CD4-positive, alpha-beta T cell (primary cell): Measurements from ENCODE around the gene SORL1. TPM values are rescaled to one million over a fixed set of nuclear protein-coding genes. Genes with fewer than 3 reads are reported as not detected.

Experiments
- ATAC-seq: fragments of 200-7000 bp; cut with Tn5 transposase; one replicate; pipeline ENCODE4 v1.10.0; 2022; ENCODE audit warnings: mild to moderate bottlenecking; ENCODE audit not compliant: poor library complexity
- CTCF ChIA-PET: fragments of 350-600 bp; sonication (Branson Sonifier 250); formaldehyde crosslinking; loops from one replicate; lab custom pipeline; 2021; ENCODE audit warnings: antibody characterized with exemption, inconsistent platforms; lab: Charles Lee
- POLR2A ChIA-PET: fragments of 350-600 bp; sonication (Branson Sonifier 250); formaldehyde crosslinking; loops from one replicate; lab custom pipeline; 2021; ENCODE audit warnings: antibody characterized with exemption, inconsistent platforms; lab: Charles Lee
- DNase-seq, 14 experiments: peaks; one replicate each; pipeline ENCODE4 v3.0.0-alpha.2; 2013 to 2020; ENCODE audit warnings: mixed read lengths in 2 of 14
- H3K27ac ChIP-seq, 2 donors: one replicate each; pipeline versions ENCODE4 v1.5.1 to v1.7.0; 2013; ENCODE audit warnings: low read length in 2 of 2, low read depth in 1 of 2, mild to moderate bottlenecking in 1 of 2
- H3K27me3 ChIP-seq, 2 experiments: 1 replicate in 1 of 2; 2 replicates in 1 of 2; pipeline versions ENCODE4 v1.6.1 to v1.7.0; 2013; ENCODE audit warnings: low read length in 2 of 2, control low read depth in 1 of 2, mild to moderate bottlenecking in 1 of 2, moderate library complexity in 1 of 2; ENCODE audit not compliant: insufficient read depth in 2 of 2, control insufficient read depth in 1 of 2
- H3K36me3 ChIP-seq: one replicate; pipeline ENCODE4 v1.6.1; 2013; ENCODE audit warnings: low read length, control low read depth; ENCODE audit not compliant: insufficient read depth
- H3K4me1 ChIP-seq: one replicate; pipeline ENCODE4 v1.6.1; 2013; ENCODE audit warnings: low read length, control low read depth; ENCODE audit not compliant: insufficient read depth
- H3K4me3 ChIP-seq: one replicate; pipeline ENCODE4 v1.5.1; 2013; ENCODE audit warnings: mild to moderate bottlenecking, low read length, moderate library complexity
- H3K9me3 ChIP-seq, 2 experiments: 1 replicate in 1 of 2; 2 replicates in 1 of 2; pipeline versions ENCODE4 v1.6.1 to v1.7.0; 2013; ENCODE audit warnings: low read length in 2 of 2, mild to moderate bottlenecking in 2 of 2, control low read depth in 1 of 2, moderate library complexity in 1 of 2; ENCODE audit not compliant: control insufficient read depth in 1 of 2, insufficient read depth in 1 of 2
- H3K27ac Mint-ChIP-seq: one replicate; pipeline ENCODE4 v1.8.0; 2020; ENCODE audit warnings: mixed read lengths
- H3K27me3 Mint-ChIP-seq: one replicate; pipeline ENCODE4 v1.8.0; 2021; ENCODE audit warnings: mixed read lengths
- H3K36me3 Mint-ChIP-seq: one replicate; pipeline ENCODE4 v1.8.0; 2021; ENCODE audit warnings: low read depth, mixed read lengths
- H3K4me1 Mint-ChIP-seq: one replicate; pipeline ENCODE4 v1.8.0; 2021; ENCODE audit warnings: low read depth, mixed read lengths
- H3K4me3 Mint-ChIP-seq: one replicate; pipeline ENCODE4 v1.8.0; 2020; ENCODE audit warnings: mild to moderate bottlenecking, mixed read lengths
- H3K9me3 Mint-ChIP-seq: one replicate; pipeline ENCODE4 v1.8.0; 2020; ENCODE audit warnings: mixed read lengths
- CTCF ChIP-seq: fragments of 200-600 bp; IDR thresholded peaks from one replicate; pipeline ENCODE4 v1.8.0; 2022; ENCODE audit warnings: antibody characterized with exemption, mild to moderate bottlenecking
- intact Hi-C, 2 experiments: fragments of 100-400 bp; cut with DNase I in 1 of 2; cut with micrococcal nuclease in 1 of 2; formaldehyde crosslinking; loops; one replicate each; pipeline versions ENCODE4 v1.15.1 to v1.9.0; 2023 to 2025; cut with DNase I, micrococcal nuclease
- total RNA-seq, 174 experiments: library from RNA in 2 of 174; stranded (reverse) in 2 of 174; gene quantifications; one replicate each; pipeline ENCODE4 v1.2.3 and lab custom pipeline; 2021 to 2026

SORL1 gene
- total RNA-seq, 2 experiments from 2014 or later, result 235 to 241 TPM

DNA sequence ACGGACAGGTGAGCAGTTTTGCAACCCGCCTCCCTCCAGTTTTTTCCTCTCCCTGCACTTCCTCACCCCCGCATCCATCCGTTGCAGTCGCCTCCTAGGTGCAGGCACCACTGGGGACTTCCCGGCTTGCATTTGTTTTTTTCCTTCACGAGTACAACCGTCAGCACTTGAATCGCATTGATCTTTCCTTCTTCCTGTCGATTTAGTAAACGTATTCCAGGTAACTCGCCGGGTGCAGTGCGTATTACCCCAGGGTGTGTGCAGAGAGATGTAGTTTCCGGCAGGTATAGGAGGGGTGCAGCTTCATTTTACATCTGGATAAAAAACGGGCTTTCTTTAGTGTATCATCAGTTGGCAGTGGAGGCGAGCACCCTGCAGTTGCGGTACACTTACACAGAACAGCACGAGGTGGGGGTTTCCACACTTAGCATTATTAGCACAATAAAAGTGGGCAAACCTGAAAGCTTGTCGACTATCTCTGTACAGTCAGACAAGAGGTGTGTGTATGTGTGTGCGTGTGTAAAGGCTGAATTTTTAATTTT, 566 bp downstream of the SORL1 start, which contains the start of gene SORL1-AS1:
TSS of gene SORL1-AS1 (minus strand) at position 359 of the 542 bp plus-strand sequence.
- H3K4me1 Mint-ChIP-seq, result peaks cover 87% of the 10 kb centered on the region
- H3K9me3 Mint-ChIP-seq, result no peaks in the 10 kb centered on the region
- peak within 1 kb of the TSS; percentile 90 for H3K4me3 ChIP-seq
- CTCF ChIA-PET, result interaction anchor here (0.9 to 4.8 kb wide), 8 partner anchors 8 to 128 kb away, joined by 3 to 75 read pairs (median 4); no protein-coding TSS in a partner anchor
- peak within 1 kb of the TSS; percentile 68 to 88 for H3K27ac ChIP-seq
- peaks cover 75% of the 10 kb centered on the region for H3K36me3 Mint-ChIP-seq
- DNase-seq (peak; percentile 38 to 90 (median 52)), ATAC-seq (peak; percentile 68)
- peak within 1 kb of the TSS; percentile 95 for H3K4me3 Mint-ChIP-seq
- intact Hi-C loops, result loop anchor here (1.0 to 10.0 kb wide), 9 partner anchors 16 to 142 kb away; no protein-coding TSS in a partner anchor
- no peaks in the 10 kb centered on the region for H3K27me3 ChIP-seq
- POLR2A ChIA-PET, result interaction anchor here (0.7 to 10.6 kb wide), 18 partner anchors 8 to 161 kb away, joined by 3 to 326 read pairs (median 7); partner anchors contain the start of gene SC5D
- no peaks in the 10 kb centered on the region for H3K27me3 Mint-ChIP-seq
- TF ChIP-seq CTCF, result peak; percentile 12
- H3K27ac Mint-ChIP-seq, result peak within 1 kb of the TSS; percentile 93
- H3K4me1 ChIP-seq, result peaks cover 80% of the 10 kb centered on the region
- peaks cover 0 to 9% of the 10 kb centered on the region in 2 experiments for H3K9me3 ChIP-seq
- peaks cover 19% of the 10 kb centered on the region for H3K36me3 ChIP-seq

DNA sequence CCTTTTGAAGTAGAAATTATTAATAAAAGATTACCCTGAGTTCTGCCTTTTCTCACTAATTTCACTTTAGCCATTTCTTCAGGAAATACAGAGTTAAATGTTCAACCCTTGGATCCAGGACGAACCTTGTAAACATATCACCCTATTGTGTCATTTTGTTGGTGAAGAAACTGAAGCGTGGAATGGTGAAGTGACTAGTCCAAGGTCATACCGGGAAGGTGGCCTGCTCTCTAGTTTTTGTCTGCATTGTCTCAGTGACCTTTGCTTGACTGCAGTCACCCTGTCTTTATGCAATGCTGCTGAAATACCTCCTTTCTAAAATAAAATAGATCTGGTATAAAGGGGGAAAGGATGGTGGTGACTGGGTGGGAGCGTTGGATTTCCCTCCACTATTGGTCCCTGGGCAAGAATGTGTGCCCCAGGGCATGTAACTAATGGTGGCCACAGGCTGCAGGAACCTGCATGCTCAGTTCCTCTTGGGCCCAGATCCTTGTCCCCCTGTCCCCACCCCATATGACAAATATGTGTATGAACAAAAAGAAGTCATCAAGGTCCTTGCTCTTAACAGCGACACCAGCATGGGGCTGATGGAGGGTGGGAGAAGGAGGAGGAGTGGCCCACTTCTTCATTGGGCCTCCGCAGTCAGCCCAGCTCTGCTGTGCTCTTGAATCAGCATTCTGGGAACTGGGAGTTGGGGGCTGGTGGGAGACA, 1.6 kb downstream of the SORL1 start:
- ChIA-PET CTCF (interaction anchor here (0.8 kb wide), 1 partner anchor 135 kb away, joined by 3 read pairs; no protein-coding TSS in a partner anchor), POLR2A (interaction anchor here (0.9 to 4.3 kb wide), 3 partner anchors 12 to 161 kb away, joined by 3 to 58 read pairs (median 7); partner anchors contain the start of gene SC5D)
- no peak for TF ChIP-seq CTCF
- DNase-seq (peak in 1 of 14 experiments; percentile 41), ATAC-seq (no peak)
- H3K4me3 ChIP-seq, result peak overlapping the region; percentile 90
- H3K27me3 ChIP-seq, result no peaks in the 10 kb centered on the region
- peaks cover 87% of the 10 kb centered on the region for H3K4me1 Mint-ChIP-seq
- H3K36me3 Mint-ChIP-seq, result peaks cover 78% of the 10 kb centered on the region
- peaks cover 12% of the 10 kb centered on the region for H3K36me3 ChIP-seq
- peak overlapping the region; percentile 93 for H3K27ac Mint-ChIP-seq
- no peaks in the 10 kb centered on the region for H3K9me3 Mint-ChIP-seq
- H3K27me3 Mint-ChIP-seq, result no peaks in the 10 kb centered on the region
- H3K4me3 Mint-ChIP-seq, result peak overlapping the region; percentile 95
- H3K9me3 ChIP-seq, result peaks cover 0 to 4% of the 10 kb centered on the region in 2 experiments
- intact Hi-C loops, result loop anchor here (2.0 to 10.0 kb wide), 7 partner anchors 15 to 141 kb away; no protein-coding TSS in a partner anchor
- peak overlapping the region; percentile 51 to 88 for H3K27ac ChIP-seq
- H3K4me1 ChIP-seq, result peaks cover 78% of the 10 kb centered on the region

DNA sequence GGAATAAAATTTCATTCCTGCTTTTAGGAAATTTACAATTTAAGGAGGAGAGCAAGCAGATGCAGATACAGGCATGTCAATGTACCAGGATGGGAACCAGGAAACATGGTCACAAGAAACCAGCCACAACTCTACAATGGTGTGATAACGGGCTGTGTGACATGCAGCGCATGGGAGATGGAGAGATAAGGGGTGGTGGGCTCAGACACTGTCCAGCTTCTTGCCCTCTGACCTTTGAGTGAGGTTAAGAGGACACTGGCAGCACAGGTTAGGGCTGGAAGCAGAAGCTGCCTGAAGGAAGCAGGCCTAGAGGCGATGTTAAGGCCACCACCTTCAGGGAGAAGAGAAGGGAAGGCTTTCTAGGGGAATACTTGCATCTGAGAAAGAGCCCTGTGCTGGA, 3.0 kb downstream of the SORL1 start:
- H3K4me3 Mint-ChIP-seq, result peak overlapping the region; percentile 95
- no peaks in the 10 kb centered on the region for H3K9me3 ChIP-seq
- TF ChIP-seq CTCF, result no peak
- peaks cover 12% of the 10 kb centered on the region for H3K36me3 ChIP-seq
- H3K27ac ChIP-seq, result peak overlapping the region; percentile 51 to 88
- H3K27ac Mint-ChIP-seq, result peak overlapping the region; percentile 93
- peaks cover 78% of the 10 kb centered on the region for H3K4me1 ChIP-seq
- ATAC-seq (no peak), DNase-seq (no peak)
- H3K27me3 ChIP-seq, result no peaks in the 10 kb centered on the region
- intact Hi-C loops, result loop anchor here in 1 of 2 experiments (1.0 to 10.0 kb wide), 2 partner anchors 9 to 140 kb away; no protein-coding TSS in a partner anchor
- H3K4me3 ChIP-seq, result peak overlapping the region; percentile 90
- peaks cover 87% of the 10 kb centered on the region for H3K4me1 Mint-ChIP-seq
- CTCF ChIA-PET, result no interaction called here
- H3K27me3 Mint-ChIP-seq, result no peaks in the 10 kb centered on the region
- H3K9me3 Mint-ChIP-seq, result no peaks in the 10 kb centered on the region
- peaks cover 80% of the 10 kb centered on the region for H3K36me3 Mint-ChIP-seq
- POLR2A ChIA-PET, result interaction anchor here (1.6 to 4.3 kb wide), 4 partner anchors 11 to 163 kb away, joined by 6 to 58 read pairs (median 7); partner anchors contain the start of gene SC5D
